Vein endothelial cell (primary cell): ENCODE measurements around the gene OR4M1. TPM values are rescaled to one million over a fixed set of nuclear protein-coding genes. Genes with fewer than 3 reads are reported as not detected.

Experiments used
- total RNA-seq: library from RNA; depleted of rRNA; stranded (reverse); fragments of >200 nt; gene quantifications from 2 replicates; pipeline ENCODE4 v1.2.3, GENCODE V29; 2012

OR4M1 gene
- total RNA-seq: not detected in 2 replicates

GRCh38 chr14:19773204-19773603 is at the start of gene OR4M1:
OR4M1 (plus strand) TSS chr14:19773504; CDS start chr14:19780323, 6,819 bp downstream.

GRCh38 chr14:19743256-19743655 is 30.0 kb upstream of the OR4M1 start, which contains the start of gene OR4Q3:
OR4Q3 (plus strand) TSS chr14:19743571.

GRCh38 chr14:19803470-19803869 is 30.2 kb downstream of the OR4M1 start, which contains the start of gene OR4N2:
OR4N2 (plus strand) TSS chr14:19803770; CDS start chr14:19827449, 23,679 bp downstream.

Other genes starting within 250 kb of the OR4M1 start
- gene OR11H2, start 59.6 kb upstream of the OR4M1 start, total RNA-seq: not detected in 2 replicates
- gene OR4Q3, start 29.9 kb upstream of the OR4M1 start, total RNA-seq: not detected in 2 replicates
- gene OR4N2, start 30.3 kb downstream of the OR4M1 start, total RNA-seq: not detected in 2 replicates
- gene OR4K2, start 101.6 kb downstream of the OR4M1 start, total RNA-seq: not detected in 2 replicates
- not detected in 2 replicates for gene OR4K5, start 147.1 kb downstream of the OR4M1 start, total RNA-seq
- gene OR4K1, start 157.4 kb downstream of the OR4M1 start, total RNA-seq: not detected in 2 replicates
- gene OR4K15, start 202.1 kb downstream of the OR4M1 start, total RNA-seq: not detected in 2 replicates
- not detected in 2 replicates for gene OR4Q2, start 228.7 kb downstream of the OR4M1 start, total RNA-seq
- gene OR4K14, start 245.8 kb downstream of the OR4M1 start, total RNA-seq: not detected in 2 replicates